Measurements from ENCODE around the gene GDI1.

- no peak for TF ChIP-seq POLR2A (IDR thresholded peaks at IDR 0.05)
- TF ChIP-seq CTCF (IDR thresholded peaks at IDR 0.05), result no peak
Observed at GRCh38 chrX:154417157-154417556, 19.8 kb upstream of the GDI1 start.

Data from adrenal gland (tissue), 5 donors.